GM21576 (cell line): ENCODE results near the gene MED25.

Experiments
- ATAC-seq: cut with Tn5 transposase; IDR thresholded peaks from one replicate; pipeline ENCODE4 v1.9.1; 2021; ENCODE audit warnings: mild to moderate bottlenecking, moderate library complexity; ENCODE audit not compliant: unreplicated experiment

MED25 gene

GRCh38 chr19:49881672-49882394 is 63.7 kb downstream of the MED25 start:
- ATAC-seq = no peak

- ATAC-seq = no peak
These were observed 64.6 kb downstream of the MED25 start for GRCh38 chr19:49882643-49883042.

GRCh38 chr19:49883094-49883493 is 65.0 kb downstream of the MED25 start:
- ATAC-seq = no peak

- ATAC-seq = no peak
These were observed 66.0 kb downstream of the MED25 start for GRCh38 chr19:49884109-49884508.

GRCh38 chr19:49884760-49885159 is 66.7 kb downstream of the MED25 start:
- no peak for ATAC-seq
